Choroid plexus epithelial cell (primary cell): ENCODE data around the gene C1QTNF4.

Experiments used
- DNase-seq: peaks from one replicate; pipeline ENCODE4 v3.0.0-alpha.2; 2010; ENCODE audit warnings: low read depth
- H3K4me3 ChIP-seq: 2 replicates; pipeline ENCODE4 v1.5.1; 2011; ENCODE audit warnings: low read depth, mild to moderate bottlenecking, control low read depth, low read length, moderate library complexity
- TF ChIP-seq, protein P1 (sequence below): conservative IDR thresholded peaks from 2 replicates; pipeline ENCODE4 v1.5.1; 2011; ENCODE audit warnings: low read depth, mild to moderate bottlenecking, control low read depth, inconsistent platforms, low read length, moderate library complexity

Gene C1QTNF4

DNA sequence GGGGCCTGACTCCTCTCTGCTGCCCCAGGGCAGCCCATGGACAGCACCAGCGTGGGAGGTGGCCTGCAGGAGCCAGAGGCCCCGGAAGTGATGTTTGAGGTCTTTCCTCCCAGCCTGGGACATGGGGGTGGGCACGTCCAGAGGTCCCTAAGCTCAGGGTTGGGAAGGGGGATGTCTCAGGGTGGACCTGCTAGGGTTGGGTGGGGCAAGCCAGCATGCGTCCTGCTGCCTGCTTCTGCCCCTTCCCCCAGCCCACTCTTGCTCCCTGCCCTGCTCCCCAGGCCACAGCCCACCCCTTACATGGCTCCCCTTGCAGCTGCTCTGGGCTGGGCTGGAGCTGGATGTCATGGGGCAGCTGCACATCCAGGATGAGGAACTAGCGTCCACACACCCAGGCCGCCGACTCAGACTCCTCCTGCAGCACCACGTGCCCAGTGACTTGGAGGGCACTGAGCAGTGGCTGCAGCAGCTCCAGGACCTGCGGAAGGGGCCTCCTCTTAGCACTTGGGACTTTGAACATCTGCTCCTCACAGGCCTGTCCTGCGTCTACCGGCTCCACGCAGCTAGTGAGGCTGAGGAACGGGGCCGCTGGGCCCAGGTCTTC, 6.4 kb downstream of the C1QTNF4 start:
- TF ChIP-seq, protein P1, sequence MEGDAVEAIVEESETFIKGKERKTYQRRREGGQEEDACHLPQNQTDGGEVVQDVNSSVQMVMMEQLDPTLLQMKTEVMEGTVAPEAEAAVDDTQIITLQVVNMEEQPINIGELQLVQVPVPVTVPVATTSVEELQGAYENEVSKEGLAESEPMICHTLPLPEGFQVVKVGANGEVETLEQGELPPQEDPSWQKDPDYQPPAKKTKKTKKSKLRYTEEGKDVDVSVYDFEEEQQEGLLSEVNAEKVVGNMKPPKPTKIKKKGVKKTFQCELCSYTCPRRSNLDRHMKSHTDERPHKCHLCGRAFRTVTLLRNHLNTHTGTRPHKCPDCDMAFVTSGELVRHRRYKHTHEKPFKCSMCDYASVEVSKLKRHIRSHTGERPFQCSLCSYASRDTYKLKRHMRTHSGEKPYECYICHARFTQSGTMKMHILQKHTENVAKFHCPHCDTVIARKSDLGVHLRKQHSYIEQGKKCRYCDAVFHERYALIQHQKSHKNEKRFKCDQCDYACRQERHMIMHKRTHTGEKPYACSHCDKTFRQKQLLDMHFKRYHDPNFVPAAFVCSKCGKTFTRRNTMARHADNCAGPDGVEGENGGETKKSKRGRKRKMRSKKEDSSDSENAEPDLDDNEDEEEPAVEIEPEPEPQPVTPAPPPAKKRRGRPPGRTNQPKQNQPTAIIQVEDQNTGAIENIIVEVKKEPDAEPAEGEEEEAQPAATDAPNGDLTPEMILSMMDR = no peak
- H3K4me3 ChIP-seq = no peak overlapping the region
- DNase-seq = no peak

DNA sequence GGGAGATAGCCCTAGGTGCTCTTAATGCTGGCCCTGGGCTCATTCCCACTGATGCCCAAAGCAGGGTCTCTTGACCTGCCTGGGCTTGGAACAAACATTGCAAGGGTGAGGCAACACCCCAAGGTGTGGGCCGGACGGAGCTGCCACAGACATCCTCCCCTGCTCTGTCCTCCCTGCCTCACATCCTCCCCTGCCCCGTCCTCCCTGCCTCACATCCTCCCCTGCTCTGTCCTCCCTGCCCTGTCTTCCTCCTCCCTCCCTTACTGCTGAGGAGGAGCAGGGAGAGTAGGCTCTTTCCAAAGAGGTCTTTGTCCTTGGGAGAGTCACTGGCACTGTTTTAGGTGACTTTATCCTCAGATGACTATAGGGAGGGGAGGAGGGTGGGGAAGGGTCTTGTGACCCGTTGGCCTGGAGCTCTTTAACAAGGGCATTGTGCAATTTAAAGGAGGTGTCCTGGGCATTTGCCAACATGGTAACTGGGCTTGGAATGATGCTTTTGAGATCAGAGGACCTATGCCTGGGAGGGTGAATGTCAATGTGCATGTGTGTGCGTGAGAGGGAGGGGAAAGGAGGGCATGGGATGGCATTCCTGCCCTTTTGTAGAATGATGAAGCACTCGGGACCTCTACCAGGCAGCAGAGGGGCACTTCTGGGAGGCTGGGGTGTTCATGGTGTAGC, 7.0 kb downstream of the C1QTNF4 start:
- H3K4me3 ChIP-seq = no peak overlapping the region
- TF ChIP-seq, protein P1 = no peak

DNA sequence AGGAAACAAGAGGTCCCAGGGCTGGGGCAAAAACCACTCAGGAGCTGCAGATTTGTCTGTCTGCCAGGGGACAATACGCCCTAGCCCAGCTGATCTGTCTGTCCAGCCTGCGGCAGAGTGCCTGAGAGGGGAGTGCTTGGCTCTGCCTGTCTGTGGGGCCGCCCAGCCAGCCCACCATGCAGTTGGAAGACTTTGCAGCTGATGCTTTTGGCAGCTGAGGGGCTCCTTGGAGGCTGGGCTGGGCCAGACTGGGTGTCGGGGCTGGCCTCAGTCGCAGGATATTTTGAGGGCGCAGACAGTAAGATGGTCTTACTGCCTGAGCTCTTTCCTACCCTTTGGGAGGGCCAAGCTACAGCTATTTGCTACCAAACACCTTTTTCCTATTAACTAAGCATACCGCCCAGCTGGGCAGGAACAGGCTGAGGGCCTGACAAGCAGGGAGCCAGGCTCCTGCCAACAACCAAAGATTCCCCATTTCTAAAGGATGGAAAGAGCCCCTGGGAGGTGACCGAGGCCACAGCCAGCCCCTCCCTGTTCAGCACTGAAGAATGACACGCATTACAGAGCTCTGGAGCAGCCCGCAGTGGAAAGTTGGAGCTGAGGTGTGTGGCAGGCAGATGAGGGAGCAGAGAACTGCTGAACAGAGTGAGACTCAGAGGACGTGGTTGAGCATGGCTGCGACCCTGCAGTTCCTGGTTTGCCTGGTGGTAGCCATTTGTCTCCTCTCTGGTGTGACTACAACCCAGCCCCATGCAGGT, 7.9 kb downstream of the C1QTNF4 start, which contains the start of gene FAM180B:
TSS of gene FAM180B (plus strand) at position 581 of the 758 bp plus-strand sequence. CDS start at position 672, 91 bp downstream.
- no peak for DNase-seq
- TF ChIP-seq, protein P1 = no peak
- H3K4me3 ChIP-seq = no peak within 1 kb of the TSS

More for the DNA sequence above, 7.0 kb downstream of the C1QTNF4 start:
- no peak for DNase-seq

DNA sequence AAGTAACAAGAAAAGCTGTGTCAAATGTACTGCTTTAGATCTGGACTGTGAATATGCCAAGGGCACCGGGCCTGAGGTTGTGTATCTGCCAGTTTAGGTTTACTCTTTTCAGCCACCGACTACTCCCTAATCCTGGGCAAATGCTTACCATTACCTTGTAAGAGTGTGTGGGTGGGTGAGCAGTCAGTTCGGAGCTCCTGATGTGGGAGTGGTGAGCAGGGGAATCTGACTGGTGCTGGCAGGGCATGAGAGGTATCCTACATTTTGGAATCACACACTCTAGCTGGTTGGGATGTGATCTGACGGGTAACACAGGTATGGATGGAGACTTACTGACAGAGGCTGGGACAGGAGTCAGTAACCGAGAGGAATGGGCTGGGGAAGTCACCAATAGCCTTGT, 10.4 kb downstream of the C1QTNF4 start:
- H3K4me3 ChIP-seq = no peak overlapping the region
- DNase-seq = no peak
- TF ChIP-seq, protein P1 = no peak

DNA sequence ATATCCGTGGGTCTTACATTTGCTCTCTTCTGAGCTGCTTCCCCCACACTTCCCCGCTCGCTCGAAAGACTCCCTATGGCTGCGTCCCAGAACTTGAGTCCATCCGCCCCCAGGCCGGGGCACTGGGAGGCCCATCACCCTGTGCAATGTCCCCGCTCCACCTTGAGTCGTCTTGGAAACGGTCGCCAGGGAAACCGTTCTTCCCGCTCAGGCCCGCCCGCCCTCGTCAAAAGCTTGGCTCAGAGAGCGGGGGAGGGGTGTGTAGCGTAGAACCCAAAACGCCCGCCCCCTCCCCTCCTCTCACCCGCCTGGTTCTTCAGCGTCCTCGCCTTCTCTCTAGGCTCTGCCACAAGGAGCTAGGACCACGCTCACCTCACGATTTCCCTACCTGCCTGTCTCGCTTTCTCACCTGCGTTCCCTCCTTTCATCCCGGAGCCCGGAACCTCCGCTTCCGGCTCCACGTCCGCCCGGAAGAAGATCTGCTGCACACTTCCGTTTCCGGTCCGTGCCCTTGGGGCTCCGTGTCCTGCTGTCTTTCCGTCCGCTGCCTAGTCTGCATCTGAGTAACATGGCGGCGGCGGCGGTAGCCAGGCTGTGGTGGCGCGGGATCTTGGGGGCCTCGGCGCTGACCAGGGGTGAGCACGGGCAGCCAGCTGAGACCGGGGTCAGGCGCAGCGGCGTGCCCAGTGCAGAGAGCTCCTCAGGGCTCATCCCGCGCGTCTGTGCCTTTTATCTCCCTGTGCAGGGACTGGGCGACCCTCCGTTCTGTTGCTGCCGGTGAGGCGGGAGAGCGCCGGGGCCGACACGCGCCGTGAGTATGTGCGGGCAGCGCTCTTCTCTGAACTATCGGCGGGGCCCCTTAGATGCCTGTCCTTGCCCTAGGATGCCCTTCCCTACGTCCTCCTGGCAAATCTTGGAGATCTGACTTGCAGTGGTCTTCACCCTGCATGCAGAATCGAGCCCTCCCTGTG, 15.4 kb downstream of the C1QTNF4 start, which contains the start of the genes KBTBD4 and NDUFS3:
TSS of gene KBTBD4 (minus strand) at position 447 of the 971 bp plus-strand sequence. CDS start at position 428, 19 bp downstream.
TSS of gene NDUFS3 (plus strand) at position 551 of the 971 bp plus-strand sequence. CDS start at position 569, 18 bp downstream.
- DNase-seq = peak; percentile 92
- TF ChIP-seq, protein P1 = no peak
- peak within 1 kb of the TSS; percentile 96 for H3K4me3 ChIP-seq

DNA sequence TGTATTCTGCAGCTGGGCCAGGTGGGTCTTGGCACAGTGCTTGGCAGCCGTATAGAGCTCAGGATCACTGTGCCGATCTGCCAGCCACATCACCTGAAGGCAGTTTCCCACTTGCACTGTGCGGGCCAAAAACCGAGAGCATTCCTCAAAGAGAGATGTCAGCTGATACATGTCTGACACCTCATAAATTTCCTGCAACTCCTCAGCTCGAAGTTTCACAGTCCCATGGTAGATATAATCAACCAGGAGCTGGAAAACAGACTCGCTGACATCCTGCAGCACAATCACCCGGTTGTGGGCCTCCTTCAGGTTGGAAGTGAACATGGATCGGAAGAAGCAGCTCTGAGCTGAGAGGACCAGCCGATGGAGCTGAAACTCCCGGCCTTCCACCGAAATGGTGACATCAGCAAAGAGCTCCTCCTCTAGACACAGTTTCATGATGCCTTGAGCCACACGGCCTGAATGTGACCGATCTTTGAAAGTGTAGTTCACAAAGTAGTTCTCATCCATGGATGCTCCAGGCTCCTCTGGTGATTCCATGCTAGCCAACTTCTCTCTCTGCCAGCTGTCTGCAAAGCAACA, 16.7 kb downstream of the C1QTNF4 start:
- TF ChIP-seq, protein P1 = no peak
- no peak for DNase-seq
- peak overlapping the region; percentile 96 for H3K4me3 ChIP-seq
